ENCODE data around the gene ZNG1F.
"Not testable (repeated sequence)": the region's sequence is repeated elsewhere in the genome, so short reads cannot be mapped to it uniquely, and the experiment has no call there.

The ZNG1F gene

DNA sequence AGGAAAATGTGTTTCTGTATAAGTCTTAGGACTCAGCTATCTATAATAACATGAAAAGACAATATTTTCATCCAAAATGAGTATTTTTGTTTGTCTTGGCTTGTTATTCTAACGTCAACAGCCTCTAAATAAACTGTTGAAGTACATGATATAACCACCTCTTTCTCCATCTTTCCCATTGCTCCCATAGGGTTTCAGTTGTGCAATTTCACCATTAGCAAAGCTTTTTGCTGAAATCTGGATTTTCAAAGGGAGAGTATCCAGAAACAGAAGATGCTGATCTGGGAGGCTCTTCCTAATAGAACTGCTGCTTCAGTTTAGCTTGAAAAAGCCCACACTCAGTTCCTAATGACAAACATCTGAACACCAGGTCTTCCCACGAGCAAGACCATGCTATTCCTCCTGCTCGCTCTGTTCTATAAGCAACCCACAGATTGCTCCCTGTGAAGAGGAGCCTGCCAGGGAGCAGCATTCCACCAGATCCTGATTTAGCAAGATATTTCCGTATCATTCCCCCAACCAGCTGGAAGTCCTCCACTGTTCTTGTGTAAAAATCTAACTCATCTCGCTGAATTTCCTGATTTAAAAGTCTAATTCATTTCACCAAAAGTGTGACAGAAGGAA, 101.8 kb downstream of the ZNG1F start:
- not testable (repeated sequence) for DNase-seq (ENCODE audit: extremely low read depth in 1 of 2, low read depth in 1 of 2)

DNA sequence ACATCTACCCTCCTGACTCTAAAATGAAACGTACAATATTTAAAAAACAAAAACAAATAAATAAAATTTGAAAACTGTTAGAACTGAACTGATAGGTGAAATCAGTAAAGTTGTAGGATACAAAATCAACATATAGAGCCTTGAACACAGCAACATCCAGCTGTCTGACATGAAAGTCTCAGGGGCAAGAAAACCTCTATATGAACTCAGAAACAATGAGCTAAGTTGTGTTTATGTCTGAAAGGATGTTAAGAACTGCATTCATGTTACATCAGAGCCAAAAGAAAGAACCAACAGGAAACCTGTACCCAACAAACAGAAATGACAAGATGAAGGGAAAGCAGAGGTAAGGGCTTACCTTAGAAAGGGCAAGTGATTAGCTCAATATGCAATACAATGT, 102.4 kb downstream of the ZNG1F start:
- not testable (repeated sequence) for DNase-seq (ENCODE audit: extremely low read depth in 1 of 2, low read depth in 1 of 2)

DNA sequence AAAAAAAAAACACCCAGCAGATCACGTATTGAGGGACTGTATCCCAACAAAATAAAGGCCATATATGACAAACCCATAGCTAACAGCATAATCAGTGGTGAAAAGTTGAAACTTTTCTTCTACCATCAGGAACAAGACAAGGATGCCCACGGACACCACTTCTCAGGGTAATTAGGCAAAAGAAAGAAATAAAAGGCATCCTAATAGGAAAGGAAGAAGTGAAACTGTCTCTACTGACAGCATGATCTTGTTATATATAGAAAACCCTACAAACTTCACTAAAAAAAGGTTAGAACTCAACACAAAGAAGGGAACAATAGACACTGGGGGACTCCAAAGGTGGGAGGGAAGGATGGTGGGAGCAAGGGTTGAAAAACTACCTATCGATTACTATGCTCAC, 102.9 kb downstream of the ZNG1F start:
- DNase-seq (ENCODE audit: extremely low read depth in 1 of 2, low read depth in 1 of 2) = not testable (repeated sequence)

DNA sequence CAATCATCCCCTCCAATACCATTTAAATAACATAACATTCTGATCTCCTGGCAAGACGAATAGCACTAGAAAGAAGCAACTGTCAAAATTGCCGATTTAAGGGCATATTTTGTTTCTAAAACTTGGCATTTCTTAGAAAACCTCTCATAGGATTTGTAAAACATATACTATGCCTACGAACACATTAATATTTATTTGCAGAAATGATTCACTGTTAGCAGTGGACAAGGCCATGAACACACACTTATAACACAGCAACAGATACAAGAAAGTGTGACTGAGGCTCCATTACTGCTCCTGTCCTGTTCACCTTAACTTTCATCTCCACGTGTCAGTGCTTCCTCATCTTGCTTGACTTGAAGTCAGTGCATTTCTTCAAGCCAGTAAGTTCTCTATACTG, 106.8 kb downstream of the ZNG1F start:
- DNase-seq (ENCODE audit: extremely low read depth in 1 of 2, low read depth in 1 of 2) = not testable (repeated sequence)
